Amniotic stem cell (primary cell): ENCODE results near the gene NEURL3.
"Not testable (repeated sequence)": the region's sequence is repeated elsewhere in the genome, so short reads cannot be mapped to it uniquely, and the experiment has no call there.

Experiments used
- DNase-seq: peaks from one replicate; lab custom pipeline; 2025; lab: John Stamatoyannopoulos, UW

Gene NEURL3, protein sequence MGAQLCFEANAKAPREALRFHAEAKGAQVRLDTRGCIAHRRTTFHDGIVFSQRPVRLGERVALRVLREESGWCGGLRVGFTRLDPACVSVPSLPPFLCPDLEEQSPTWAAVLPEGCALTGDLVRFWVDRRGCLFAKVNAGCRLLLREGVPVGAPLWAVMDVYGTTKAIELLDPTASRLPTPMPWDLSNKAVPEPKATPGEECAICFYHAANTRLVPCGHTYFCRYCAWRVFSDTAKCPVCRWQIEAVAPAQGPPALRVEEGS

DNA sequence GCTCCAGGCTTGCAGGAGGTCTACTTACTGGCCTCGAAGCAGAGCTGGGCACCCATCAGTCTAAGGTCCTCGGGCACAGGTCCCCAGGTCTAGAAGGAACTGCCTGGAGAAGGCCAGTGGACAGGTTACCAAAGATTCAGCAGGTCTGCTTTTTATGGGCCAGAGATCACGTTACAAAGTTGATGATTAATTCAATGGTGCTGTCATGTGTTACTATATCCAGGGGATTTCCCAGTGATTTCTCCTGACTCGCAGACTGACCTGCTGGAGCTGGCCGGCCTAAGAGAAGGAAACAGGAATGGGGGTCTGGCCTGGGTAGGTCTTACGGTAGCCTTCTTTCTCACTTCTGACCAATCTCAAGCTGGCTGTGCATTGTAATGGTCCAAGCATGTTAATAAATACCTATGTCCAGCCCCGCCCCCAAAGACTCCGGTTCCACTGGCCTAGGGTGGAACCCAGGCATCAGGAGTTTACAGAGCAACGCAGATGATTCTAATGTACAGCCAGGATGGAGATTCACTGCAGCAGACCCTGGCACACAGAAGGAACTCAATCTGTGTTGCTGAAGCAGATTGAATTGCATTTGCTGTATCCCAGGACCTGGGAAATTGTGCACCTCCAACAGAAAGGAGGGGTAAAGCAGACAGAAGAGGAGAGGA, at the start of gene NEURL3:
NEURL3 (minus strand) TSS at position 127 of the 659 bp plus-strand sequence; CDS start at position 56, 71 bp downstream.
- no peak for DNase-seq

DNA sequence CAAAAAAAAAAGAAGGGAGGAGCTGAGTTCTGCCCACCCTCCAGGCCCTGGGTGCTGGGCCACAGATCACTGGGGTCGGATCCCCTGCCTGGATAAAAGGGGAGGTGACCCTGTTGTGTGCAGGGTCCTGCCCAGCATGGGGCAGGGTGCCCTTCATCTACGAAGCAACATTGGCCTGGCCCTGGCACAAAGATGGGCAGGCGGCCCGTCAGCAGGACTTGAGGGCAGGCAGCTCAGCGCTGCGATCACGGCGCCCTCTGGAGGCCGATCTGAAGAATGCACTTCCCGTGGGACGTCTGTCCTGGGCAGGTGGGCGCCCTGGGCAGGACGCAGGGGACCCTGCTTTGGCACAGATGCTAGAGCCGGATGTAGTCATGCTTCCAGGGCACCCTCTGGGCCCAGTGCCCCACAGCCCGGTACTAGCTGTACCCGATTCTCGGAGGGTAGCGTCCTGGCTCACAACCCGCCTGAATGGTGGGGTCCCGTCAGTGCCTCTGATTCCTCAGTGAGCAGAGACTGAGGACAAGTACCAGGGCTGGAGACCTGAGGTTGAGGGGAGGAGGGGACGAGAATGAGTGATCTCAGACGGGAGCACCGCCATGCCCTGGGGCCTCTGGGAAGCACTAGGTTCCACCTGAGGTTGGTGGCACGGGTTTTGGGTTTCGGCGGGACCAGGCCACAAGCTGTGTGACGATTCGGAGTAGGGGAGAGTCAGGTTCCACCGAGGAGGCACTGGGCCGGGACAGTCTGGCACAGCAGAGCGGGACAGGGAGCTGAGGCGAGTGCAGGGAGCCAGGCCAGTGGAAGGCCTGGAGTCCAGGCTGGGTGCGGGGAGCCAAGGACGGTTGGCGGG, 49.4 kb upstream of the NEURL3 start:
- no peak for DNase-seq

DNA sequence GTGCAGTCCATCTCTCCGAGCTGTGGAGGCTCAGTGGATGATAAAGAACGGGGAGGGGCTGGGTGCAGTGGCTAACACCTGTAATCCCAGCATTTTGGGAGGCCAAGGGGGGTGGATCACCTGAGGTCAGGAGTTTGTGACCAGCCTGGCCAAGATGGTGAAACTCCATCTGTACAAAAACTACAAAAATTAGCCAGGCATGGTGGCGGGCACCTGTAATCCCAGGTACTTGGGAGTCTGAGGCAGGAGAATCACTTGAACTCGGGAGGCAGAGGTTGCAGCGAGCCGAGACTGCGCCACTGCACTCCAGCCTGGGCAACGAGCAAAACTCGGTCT, 48.8 kb upstream of the NEURL3 start:
- not testable (repeated sequence) for DNase-seq

DNA sequence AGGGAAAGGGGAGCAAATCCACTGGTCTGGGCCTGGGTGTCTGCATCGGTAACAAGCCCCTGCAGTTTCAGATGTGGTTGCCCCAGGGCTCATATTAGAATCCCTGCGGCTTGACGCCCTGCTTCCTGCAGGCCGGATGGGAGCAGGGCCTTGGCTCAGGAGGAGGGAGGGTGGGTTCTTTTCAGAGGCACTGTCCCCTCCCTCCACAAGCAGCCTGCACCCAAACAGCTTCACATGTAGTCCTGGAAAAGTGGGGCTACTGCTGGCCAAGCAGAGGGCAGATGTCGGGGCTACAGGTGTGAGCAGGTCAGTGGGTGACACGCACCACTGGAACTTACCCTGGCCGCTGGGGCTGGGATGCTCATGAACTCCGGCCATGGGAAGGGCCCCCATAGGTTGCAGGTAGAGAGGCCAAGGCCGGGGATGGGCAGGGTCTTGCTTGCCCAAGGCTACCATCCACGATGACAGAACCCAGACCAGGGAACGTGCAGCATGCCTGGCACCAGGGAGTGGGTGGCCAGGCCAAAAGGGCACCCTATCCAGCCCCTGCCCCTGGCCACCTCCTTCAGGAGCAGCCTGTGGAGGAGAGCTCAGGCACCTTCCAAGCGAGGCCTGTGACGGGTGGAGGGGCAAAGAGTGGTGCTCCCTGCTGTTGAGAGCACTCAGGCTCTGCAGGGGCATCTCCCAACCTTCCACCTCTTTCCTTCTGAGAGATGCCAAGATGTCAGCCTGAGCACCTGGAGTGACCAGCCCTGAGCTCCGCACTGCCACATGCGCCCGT, 48.2 kb upstream of the NEURL3 start:
- no peak for DNase-seq

DNA sequence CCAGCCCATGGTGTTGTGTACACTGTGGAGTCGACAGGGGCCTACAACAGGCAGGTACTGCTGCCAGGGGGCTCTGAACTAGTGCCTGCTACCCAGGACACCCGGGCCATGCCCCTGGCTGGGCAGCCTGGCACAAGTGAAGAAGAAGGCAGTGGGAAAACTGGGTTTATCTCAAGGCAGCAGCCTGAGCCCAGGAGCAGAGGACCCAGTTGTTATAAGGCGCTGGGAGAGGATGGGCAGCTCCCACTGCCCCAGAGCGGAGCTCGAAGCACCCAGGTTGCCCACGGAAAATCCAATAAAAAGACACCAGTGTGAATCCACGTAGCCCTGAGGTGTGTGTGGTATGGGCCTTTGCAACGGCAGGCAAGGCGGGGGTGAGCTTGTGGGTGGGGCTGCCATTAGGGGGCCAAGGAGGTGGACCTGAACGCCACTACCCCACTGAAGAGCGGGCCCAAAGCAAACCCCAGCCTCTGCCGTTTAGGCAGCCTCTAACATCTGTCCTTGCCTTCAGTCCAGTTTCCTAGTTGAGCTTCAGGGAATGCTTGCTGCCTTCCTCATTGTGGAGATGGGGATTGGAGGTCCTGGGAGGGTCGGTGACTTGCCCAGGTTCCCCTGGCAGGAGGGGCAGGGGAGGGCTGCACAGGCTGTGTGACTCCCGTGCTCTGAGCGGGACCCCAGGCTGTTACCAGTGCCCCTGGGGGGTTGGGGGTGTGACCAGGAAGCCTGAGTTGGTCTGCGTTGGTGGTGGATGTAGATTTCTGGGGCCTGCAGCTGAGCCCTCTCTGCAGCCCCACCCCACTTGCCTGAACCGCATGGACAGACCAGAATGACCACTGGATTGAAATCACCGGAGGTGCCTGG, 47.4 kb upstream of the NEURL3 start:
- DNase-seq: no peak

DNA sequence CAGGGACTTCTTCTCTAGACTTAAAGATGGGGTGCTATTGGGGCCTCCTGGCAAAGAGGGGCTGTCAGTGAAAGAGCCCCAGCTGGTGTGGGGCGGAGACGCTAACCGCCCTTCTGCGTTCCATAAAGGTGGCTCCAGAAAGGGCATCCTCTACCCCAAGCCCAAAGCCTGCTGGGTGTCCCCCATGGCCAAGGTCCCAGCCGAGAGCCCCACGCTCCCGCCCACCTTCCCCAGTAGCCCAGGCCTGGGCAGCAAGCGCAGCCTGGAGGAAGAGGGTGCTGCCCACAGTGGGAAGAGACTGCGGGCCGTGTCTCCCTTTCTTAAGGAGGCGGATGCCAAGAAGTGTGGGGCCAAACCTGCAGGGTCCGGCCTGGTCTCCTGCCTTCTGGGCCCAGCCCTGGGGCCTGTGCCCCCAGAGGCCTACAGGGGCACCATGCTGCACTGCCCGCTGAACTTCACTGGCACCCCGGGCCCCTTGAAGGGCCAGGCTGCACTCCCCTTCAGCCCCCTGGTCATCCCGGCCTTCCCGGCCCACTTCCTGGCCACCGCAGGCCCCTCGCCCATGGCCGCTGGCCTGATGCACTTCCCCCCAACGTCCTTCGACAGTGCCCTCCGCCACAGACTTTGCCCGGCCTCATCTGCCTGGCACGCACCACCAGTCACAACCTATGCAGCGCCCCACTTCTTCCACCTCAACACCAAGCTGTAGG, 46.6 kb upstream of the NEURL3 start:
- DNase-seq: no peak

DNA sequence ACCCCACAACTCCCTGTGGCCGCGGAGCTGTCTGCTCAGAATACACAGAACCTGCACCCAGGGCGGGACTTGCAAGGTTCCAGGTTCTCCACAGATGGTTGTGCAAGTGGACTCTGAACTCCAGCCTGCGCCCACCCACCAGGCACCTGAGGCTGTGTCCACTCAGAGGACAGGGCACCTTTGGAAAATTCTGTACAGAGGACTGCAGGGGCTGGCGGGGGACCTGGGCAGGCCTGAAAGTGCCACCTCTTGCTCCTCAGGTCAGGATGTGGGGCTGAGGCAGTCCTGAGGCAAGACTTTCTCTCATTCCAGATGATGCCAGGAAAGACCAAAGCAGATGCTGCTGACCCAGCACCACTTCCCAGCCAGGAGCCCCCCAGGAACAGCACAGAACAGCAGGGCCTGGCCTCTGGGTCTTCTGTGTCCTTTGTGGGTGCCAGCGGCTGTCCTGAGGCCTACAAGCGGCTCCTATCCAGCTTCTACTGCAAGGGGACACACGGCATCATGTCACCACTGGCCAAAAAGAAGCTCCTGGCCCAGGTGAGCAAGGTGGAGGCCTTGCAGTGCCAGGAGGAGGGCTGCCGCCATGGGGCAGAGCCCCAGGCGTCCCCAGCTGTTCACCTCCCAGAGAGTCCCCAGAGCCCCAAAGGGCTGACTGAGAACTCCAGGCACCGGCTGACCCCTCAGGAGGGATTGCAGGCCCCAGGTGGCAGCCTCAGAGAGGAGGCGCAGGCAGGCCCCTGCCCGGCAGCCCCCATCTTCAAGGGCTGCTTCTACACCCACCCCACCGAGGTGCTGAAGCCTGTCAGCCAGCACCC, 45.8 kb upstream of the NEURL3 start:
- DNase-seq: no peak

DNA sequence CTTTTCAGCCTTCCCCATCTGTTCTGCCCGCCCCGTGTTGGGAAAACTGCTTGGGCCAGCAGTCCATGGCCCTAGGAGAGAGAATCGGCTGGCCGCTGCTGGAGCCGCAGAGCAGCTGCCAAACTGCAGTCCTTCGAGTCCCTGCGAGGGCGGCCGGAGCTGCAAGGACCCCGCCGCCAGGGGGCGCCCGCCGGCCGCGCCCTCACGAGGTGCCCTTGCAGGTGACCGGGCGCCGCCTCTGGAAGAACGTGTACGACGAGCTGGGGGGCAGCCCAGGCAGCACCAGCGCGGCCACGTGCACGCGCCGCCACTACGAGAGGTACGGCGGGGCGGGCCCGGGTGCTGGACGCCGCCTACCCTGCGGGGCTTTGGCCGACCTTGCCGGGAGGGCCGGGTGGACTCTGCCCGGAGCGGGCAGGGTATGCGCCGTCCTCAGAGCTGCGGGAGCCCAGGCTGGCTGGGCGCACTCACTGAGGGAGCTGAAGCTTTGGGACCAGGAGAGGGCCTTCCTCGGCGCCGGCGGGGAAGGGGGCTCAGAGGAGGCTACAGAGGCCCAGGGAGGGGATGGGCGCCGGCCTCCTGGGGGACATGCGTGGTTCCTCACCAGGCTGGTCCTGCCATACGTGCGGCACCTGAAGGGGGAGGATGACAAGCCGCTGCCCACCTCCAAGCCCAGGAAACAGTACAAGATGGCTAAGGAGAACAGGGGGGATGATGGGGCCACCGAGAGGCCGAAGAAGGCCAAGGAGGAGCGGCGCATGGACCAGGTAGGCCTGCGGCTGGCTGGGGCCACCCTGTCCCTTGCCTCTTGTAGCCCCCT, 45.0 kb upstream of the NEURL3 start:
- no peak for DNase-seq

DNA sequence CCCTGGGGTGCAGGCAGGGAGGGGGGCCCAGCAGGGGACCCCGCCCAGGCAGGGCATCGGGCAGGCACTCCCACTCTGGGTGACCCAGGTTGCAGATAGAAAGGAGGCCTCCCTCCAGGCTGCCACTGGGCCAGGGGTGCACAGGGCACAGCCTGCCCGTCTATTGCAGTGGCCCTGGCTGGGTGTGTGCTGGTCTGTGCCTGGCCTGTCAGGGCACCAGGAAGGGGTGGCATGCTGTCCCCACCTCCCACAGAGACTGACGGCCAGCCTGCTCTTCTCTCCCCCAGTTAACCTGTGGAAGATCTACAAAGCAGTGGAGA, 44.3 kb upstream of the NEURL3 start:
- no peak for DNase-seq

DNA sequence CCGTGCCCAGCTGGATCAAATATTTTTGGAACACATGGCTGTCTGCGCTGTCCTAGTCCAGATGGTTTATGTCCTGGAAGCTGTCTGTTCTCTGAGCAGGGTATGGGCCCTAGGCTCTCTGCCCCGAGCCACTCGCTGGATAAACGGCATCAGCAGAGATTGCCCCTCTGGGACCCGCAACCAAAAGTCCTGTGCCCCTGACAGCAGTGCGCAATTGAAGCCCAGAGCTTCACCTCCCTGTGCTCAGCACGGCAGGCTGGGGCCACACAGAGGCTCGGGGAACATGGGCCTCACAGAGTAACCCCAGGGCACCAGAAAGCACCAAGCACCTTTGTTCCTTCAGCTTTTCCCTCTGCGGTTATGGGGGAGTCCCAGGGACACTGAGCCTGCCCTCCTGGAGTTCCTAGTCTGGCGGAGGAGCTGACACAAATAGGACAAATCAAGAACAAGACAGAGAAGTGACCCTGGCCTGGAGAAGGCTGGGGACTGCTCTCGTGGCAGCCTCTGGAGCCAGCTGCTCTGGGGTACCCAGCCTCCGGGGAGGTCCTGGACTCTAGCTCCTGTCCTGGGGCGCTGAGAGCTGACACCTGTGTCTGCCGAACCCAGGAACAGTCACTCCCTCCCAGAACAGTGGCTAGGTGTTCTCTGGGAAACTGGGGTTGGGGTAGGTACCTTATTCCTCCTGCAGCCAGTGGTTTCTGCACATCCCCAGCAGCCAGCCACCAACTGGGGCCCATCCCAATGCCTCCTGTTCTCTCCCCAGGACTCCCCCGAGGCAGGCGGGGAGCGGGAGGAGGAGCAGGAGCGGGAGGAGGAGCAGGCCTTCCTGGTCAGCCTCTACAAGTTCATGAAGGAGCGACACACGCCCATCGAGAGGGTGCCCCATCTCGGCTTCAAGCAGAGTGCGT, 43.7 kb upstream of the NEURL3 start:
- DNase-seq: no peak

DNA sequence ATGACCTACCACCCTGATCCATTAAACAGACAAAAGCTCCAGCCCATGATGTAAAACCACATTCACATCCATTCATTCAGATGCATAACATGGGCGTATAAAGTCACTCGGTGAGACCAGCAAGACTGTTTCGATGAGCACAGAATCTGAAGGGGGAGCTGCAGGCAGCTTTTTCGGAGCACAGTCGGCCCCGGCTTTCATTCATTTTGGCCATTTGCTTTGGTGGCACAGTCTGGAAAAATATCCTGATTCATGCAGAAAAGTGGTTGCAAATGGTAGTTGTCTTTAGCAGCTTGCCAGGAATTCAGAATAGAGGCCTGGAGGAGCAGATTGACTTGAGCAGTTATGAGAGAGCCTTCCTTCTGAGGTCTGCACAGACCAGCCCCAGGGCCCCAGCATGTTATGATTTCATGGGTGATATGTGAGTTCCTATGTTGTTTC, 42.6 kb upstream of the NEURL3 start:
- DNase-seq: no peak

DNA sequence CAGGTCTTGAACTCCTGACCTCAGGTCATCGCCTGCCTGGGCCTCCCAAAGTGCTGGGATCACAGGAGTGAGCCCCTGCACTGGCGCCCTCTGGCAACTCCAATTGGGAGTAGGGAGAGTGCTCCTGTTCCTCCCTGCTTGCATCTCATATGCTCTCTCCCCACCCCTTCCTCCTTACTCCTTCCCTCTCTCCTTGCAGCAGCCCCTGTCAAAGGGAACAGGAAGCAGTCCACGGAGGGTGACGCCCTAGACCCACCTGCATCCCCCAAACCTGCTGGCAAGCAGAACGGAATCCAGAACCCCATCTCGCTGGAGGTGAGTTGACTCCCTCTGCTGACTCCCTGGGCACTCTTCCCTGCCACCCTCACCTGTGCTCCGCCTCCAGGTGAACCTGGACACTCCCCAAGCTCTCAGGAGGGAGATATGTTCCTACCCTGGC, 42.1 kb upstream of the NEURL3 start:
- DNase-seq: no peak

DNA sequence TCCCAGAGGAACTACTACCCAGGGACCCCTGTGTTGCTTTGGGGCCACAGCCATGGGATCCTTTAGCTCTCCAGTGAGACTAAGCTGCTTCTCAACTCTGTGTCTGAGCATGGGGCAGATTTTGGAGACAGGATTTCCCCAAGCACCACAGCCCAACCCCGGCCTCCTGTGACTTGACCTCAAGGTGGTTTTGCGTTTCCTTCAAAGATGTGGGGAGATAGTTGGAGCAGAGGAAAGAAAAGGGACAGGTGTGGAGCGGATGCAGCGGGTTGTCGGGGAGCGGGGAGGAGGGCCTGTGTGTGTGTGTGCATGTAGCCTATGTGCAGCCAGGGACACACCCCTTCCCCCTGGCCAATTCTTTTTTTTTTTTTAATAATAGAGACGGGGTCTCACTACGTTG, 41.6 kb upstream of the NEURL3 start:
- DNase-seq: no peak

DNA sequence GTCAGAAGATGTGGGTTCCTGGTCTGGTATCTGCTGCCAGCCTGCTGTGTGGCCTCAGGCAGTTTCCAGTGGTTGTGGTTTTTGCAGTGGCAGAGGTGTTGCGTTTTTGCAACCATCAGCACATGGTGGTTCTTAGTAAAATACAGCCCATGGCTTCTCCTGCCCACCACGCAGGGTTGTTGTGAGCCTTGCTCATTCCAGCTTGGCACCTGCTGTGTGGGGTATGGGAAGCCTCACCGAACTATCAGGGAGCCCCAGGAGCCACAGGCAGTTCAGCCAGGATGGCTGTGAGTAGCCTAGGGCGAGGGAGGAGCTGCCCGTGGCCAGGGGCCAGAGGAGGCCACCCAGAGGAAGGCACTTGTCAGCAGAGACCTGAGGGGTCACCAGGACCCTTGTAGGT, 41.2 kb upstream of the NEURL3 start:
- no peak for DNase-seq

DNA sequence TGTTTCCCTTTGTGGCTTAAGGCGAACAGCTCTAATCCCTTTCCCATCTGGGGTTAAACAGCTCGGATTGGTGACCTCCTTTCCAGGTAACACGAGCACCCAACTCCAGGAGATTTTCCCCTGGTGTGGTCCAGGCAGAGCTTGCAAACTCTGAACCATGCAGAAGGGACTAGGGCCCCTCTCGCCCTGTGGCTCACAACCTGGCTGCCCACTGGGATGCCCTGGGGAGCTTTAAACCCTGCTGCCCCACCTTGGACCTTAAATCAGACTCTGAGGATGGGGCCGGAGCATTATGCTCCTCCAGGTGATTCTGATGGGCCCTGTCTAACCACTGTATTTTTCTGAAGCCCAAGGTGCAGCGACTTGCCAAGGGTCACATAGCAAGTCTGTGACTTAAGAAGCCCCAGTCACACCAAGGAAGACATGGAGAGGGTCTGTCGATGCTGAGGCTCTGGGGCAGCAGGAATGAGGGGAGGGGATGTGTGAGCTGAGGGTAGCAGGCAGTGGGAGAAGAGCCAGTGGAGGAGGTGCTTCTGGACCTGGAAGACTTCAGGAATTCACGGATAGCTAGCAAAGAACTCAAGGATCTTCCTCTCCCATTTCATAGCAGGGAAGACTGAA, 37.3 kb upstream of the NEURL3 start:
- DNase-seq: no peak

DNA sequence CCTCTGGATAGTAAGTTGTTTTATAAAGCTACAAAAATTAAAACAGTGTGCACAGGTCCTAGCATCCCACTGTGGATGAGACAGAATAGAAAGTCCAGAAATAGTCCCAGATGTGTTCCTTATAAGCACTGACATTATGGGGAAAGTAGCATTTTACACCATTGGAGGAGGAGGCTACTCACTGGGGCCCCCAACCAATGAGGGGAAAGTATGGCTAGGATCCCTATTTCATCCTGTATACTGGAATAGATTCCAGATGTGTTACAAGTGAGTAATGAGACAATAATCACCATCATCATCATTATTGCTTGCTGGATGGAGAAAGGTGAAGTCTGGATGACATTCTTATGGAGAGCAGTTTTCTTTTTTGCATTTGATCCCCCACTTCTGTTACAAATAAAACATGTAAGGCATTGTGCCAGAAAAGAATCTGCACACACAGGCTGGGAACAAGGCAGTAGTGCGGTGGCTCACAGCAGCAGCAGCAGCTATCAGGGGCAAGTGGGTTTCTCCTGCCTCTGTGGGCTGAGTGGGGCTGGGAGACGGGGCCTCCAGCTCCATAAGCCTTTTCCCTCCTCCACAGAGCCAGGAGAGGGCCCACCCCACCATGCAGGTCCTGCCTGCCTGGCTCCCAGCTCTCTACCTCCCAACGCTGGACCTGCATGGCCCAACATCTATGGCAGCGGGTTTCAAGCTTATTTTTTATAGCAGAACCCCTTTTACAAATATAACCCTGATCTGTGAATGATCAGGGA, 36.4 kb upstream of the NEURL3 start:
- DNase-seq: no peak

DNA sequence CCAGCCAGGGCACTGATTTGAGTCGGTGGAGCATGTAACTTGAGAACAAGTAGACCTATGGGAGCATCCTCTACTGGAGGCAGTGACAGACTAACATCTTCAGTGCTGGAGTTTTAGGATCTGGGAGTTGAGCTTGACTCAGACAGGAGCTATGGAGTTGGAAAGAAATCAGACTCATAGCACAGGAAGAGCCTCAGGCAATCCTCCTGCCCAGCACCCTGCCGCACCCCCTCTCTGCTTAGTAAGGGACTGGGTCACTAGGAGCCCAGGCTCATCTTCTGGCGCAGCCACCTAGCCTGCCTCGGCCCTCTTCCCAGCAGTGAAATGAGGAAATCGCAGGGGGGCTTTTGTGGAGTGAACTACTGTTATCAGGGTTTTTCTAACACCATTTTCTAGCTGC, 35.0 kb upstream of the NEURL3 start:
- peak; percentile 85 for DNase-seq
